ENCODE data around the gene CEP128.

Gene CEP128

DNA sequence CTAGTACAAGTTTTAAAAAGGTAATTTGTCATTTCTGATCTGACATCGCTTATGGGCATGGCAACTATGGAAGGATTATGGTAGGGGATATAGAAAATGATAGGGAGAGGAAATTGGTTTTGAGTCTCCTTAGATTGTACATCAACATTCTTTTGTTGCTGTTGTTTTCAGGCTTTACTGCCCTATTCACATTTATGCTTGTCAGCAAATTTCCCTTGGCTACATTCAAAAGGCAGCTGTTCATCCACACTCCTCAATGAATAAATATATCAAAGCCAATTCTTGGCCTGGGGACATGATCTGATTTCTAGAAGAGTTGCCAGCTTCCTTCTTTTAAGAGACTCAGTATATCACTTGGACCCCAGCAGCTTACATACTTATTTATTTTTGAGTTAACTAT is 283.4 kb downstream of the CEP128 start:
- no peak for DNase-seq

DNA sequence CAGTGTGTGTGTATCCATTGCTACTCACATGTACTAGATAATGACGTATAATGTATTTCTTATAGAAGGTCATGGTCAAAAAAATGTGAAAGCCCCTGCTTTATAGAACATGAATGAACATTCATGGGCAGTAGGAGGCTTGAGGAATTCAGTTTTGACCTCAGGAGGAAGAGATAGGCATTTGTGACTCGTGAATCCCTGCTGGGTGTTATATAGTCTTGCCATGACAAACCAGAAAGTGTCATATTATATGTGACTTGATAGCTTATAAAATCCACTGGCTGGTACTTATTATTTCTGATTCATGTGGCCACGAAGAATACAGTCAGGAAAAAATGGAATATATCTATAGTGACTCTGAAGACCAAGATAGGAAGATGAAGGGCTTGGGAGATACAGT is 287.6 kb downstream of the CEP128 start:
- no peak for DNase-seq

DNA sequence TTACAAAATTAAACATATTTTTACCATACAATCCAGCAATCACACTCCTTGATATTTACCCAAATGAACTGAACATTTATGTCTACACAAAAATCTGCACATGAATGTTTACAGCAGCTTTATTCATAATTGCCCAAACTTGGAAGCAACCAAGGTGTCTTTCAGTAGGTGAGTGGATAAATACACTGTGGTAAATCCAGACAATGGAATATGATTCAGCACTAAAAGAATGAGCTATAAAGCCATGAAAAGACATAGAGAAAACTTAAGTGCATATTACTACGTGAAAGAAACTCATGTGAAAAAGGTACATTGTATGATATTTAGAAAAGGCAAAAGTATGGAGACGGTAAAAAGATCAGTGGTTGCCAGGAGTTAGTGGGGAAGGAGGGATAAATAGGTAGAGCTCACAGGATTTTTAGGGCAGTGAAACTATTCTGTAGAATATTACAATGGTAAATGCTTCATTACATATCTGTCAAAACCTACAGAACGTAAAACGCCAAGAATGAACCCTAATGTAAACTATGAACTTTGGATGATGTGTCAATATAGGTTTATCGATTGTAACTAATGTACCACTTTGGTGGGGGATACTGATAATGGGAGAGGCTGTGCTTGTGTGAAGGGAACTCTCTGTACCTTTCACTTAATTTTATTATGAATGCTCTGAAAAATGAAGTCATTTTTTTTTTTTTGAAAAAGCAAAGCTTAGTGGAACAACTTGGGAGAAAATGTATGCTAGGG is 295.7 kb downstream of the CEP128 start:
- DNase-seq: no peak

DNA sequence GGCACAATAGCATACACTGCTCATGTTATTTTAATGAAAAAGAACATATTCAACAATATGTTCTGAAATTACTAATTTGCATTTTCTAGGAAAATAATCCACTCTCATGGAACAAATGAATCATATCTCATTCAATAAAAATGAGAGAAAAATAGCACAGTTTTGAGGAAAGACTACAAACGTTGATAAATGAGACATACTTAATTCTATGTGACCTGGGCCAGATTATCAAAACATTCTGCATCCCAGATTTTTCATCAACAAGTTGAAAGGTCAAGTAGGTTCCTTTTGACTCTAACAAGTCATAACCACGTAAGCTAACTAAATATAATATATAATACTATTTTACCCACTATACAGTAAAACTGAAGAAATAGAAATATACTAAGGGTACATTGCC is 296.7 kb downstream of the CEP128 start:
- no peak for DNase-seq

DNA sequence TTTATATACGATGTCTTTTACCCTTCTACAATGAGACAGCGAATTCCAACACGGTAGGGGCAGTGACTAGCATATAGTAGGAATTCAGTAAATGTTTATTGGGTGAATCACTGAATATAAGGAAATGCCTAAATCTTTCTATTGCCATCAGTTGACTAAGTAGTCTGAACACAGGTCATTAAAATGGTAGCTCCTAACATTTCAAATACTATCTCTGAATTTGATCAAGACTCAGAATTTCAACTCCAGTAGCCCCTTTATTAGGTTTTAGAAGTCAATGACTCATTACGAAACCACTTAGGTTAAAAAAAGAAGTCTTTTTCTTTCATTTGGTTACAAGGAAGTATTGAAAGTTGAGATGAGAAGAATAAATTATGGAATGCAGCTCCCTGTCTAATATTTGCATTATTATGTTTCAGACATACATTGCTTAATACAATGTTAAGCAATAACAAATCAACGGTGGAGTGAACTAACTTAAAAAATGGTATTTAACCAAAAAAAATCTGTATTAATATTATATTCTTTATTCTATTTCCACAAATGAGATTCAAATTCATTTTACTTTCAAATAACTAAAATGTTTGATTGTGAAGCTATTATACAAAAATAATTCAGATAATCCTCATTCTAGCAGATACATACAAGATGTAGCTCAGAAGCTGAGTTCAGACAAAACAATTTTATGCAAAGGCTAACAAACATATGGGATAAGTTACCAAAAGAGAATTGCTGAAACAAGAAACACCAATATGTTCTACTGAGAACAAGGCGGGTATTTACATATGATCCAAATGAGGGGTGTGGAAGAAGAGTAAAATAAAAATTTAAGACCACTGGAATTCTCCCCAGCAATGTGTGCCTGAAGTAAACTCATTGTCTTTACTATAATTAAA is 302.7 kb downstream of the CEP128 start:
- DNase-seq: no peak

DNA sequence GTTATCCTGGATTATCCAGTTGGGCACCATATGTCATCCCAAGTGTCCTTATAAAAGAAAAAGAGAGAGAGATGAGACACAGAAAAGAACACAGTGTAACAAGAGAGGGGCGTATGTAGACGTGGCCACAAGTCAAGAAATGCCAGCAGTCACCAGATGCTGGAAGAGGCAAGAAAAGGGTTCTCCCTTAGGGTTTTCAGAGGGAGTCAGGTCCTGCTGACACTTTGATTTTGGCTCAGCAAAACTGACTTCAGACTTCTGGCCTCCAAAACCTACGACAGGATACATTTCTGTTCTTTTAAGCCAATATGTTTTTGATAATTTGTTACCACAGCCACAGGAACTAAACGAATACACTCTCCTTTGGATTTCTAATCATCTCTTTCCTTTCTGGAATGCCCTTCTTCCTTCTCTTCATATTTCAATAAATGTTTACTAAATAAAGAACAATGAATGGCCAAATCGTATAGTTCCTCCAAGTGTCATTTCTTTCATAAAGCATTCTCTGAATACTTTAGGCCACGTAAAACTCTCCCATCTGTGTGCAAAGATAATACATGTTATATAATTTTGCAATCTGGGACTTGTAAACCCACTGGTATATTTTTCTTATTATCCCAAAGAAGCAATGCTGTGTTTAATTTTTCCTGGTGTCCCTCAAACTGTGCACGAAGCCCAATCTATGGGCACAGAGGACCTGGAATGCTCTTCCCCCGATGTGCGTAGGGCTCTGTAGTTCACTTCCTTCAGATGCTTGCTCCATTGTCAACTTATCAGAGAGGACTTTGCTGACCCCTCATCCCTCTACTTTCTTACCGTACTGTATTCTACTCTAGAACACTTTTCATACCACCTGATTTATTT is 303.6 kb downstream of the CEP128 start:
- no peak for DNase-seq

DNA sequence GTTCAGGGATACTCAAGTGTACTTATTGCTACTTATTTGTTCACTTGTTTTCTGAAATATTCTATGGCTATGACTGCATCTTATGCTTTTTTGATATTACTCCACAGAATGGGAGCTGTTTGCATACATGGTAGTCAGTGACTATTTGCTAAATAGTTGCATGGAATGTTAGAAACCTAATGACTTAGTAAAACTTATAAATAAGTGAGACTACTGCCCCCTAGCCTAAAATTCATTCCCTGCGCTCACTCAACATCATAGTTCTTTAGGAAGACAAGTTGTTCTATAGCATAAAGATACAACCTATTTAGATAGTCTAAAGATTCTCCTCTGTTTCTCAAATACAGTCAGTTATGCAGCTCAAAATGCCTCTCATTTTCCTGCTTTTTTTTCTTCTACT is 305.5 kb downstream of the CEP128 start:
- DNase-seq: no peak

DNA sequence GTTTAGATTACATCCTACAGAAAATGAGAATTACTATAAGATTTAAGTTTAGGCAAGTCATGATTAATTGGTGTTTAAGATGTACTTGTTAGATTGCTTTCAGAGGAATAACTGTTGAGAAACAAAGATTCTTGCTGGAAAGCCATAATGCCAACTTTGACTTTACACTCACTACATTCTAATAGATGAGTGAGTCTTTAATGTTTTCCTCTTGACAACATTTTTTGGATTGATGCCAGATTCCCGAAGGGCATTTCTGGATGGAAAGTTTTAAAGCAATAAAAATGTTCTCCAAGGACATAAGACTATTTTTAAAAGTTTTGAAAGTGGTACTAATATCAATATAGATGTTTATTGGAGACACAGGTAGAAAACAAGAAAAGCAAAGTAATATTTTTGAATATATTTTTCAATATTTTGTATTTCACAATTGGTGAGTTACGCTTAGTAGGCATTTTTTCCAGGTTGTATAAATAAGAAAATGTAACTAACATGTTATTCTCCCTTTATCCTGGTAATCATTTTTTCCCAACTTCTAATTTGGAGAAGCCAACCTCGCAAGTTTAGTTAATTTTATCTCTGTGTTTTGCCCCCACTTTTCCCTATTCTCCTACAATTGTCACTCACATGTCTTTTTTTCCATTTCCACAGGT is 307.3 kb downstream of the CEP128 start:
- no peak for DNase-seq

DNA sequence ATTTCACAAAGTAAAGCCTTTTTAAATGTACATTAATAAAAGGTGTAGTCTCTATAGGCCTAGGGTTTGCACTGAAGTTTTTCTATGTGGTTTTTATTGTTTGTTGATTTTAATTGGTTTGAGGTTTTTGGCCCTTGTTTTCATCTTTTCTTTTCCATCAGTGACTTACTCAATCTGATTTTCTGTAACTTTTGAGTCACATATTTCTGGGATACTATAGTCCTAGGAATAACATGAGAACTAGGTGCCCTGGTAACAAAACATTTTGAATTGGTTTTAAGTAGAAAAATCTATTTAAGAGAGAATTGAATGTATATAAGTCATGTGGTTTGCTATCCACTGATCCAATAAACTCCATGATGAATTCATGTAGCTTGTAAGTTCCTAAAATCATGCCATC is 311.9 kb downstream of the CEP128 start:
- no peak for DNase-seq

DNA sequence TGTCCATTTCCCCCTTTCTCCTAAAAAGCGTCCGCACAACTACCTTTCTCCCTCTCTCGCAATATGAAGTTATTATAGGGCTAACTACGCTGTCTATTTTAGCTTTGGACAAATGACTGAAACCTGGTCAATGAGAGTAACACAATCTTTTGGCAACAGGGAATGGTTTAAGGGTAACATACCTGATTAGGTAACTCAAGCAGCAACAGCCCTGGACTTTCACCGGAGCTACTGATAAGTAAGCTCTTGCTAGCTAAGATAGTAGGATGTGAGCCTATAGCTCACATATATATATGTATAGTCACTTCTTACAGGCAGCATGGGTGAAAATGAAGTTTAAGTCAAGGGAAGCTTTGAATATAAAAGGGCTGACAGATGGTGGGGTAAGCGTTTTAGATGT is 313.0 kb downstream of the CEP128 start:
- DNase-seq: no peak

DNA sequence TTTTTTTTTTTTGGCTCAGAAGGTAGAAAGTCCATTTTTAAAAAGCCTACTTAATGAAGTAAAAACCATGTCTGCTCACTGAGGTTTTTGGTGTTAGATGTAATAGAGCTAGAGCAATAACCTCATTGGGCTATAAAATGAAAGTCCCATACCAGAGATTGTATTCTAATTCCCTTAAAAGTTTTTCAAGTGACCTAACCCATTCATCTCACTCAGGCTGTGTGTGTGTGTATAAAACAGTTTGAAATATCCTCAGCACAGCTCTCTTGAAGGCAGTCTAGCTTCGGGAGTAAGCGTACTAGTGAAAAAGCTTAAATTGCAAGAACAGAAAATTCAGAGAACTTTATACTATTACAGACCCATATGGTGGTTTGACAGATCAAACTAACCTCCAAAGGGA is 313.8 kb downstream of the CEP128 start:
- no peak for DNase-seq

DNA sequence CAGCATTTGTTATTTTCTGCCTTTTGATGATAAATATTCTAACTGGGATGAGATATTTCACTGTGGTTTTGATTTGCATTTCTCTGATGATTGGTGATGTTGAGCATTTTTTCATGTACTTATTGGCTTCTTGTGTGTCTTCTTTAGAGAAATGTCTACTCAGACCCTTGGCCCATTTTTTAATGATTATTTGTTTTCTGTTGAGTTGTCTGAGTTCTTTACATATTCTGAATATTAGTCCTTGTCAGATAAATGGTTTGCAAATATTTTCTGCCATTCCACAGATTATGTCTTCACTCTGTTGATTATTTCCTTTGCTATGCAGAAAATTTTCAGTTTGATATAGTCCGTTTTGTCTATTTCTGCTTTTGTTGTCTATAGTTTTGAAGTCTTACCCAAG is 317.0 kb downstream of the CEP128 start:
- DNase-seq: no peak

DNA sequence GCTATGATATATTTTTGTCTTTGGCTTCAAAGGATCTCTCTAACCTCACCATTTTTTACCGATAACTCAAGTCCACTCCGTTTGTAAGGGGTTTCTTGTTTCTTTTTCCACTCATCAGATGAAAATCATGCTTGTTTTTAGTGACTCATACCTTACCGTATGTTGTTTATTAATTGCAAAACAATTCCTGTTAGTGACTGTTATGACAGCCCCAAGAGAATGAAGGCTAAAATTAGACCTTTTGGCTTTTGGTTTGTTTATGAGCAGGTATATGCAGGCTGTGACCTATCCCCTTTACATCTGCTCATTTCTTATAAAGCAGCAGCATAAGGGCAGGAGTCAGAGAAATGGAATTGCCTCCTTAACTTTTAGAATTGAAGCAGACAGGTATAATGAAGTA is 319.8 kb downstream of the CEP128 start:
- DNase-seq: no peak

DNA sequence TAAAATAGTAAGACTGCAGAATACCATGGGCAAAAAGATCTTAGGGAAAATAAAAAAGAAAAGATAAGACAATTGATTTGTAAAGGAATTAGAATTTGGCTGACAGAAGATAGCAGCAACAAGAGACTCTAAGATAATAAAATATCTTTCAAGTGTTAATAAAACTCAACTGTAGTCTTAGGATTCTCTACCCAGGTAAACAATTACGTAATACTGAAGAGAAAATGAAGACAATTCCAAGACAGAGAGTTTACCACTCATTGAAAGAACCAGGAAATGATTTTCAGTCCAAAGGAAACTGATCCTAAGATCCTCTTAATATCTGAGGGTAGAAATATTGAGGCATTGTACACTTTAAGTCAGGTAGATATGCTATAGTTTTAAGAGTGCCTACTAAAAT is 321.1 kb downstream of the CEP128 start:
- DNase-seq: no peak

DNA sequence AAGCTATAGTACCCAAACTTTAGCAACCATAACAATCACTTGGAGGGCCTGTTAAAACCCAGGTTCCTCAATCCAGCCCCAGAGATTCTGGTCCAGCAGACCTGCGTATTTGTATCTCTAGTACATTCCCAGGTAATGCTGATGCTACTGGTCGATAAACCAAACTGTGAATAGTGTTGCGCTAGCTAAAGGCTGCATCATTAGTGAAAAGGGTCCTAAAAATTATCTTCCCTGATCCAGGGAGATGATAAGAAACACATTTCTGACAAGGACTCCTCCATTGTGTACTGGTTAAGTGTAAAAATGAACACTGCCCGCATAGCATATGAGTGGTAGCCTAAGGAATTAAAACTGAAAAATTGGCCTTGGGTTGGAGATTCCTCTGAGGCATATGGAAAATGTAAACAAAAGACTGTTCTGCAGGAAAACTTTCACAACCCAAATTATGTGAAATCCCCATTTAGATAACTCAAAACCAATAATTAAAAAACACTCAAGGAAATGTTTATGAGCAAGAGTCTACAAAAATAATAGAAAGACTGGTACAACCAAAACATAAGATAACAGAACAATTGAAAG is 322.7 kb downstream of the CEP128 start:
- no peak for DNase-seq

DNA sequence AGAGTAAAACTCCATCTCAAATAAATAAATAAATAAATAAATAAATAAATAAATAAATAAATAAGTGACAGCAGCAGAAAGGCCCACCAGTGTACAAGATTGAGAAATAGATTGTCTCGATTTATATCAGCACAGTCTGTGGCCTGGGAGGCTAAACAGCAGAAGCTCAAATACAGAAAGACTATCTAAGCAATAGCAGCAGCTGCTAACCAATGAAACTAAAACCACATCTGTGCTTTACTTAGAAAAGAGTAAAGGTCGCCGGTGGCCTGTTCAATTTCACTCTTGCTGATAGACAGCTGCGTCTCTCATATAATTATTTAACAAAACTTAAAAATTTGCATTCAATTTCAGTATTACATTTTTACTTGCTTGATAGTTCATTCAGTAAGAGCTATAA is 325.7 kb downstream of the CEP128 start:
- DNase-seq: no peak

DNA sequence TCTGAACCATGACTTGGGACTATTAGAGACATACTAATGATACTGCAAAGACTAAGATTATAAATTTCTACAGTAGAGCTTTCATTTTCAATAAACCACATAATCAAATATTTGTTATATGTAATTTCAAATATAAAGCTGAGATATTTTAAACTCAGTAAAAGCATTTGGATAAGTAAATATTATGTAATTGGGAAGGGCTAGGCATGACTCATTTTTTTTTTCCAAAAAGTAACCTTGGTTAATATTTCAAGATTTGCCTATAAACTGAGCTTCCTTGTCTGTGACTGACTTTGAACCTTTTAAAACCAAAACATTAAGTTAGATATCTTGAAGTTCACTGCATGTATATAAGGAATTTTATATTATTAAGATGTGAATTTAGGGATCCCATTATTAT is 332.5 kb downstream of the CEP128 start:
- no peak for DNase-seq

DNA sequence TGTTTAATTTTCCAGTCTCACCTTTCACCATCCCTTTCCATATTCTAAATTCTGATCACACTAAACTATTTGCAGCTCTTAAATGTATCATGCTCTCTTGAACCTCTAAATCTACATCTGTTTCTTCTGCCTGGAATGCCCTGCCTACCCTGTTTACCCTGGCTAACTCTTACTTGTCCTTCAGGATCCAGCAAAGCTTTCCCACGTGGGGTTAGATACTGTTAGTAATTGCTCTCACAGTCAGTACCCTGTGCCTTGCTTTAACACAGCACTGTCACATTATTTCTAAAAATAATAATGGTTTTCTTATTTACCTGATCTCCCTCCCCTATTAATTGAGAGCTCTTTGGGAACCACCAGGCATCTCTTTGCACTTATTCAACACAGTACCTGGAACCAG is 333.0 kb downstream of the CEP128 start:
- no peak for DNase-seq

DNA sequence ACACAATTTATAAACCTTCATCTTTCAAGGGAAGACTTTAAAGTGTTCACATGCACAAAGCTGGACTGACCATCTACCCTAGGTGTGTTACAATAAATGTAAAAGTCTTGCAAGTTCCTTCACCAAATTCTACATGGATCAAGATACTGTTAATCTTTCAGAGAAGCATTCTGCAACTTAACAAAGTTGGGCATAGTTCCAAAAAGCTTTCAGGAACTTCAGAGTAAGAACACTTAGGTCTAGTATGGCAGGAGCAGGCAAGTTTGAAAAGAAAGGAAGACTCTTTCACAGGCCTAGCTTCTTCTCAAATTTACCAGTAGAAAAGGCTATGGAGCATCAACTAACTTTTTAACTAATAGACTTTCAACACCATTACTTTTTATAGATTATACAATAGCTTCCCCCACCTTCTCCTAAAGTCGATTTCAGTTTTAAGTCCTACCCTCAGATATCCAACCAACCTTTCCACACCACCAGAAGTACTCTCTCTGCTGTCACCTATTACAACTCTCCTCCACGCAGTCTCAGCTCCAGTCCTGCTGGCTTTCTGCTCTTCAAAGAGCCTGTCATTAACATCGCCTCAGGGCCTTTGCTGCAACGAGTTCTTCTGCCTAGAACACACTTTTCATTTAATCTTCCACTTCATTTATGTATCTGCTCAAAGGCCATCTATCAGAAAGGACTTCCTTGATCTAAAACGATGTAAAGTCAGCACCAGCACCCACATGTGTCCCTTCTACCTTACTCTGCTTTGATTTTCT is 333.9 kb downstream of the CEP128 start:
- no peak for DNase-seq

DNA sequence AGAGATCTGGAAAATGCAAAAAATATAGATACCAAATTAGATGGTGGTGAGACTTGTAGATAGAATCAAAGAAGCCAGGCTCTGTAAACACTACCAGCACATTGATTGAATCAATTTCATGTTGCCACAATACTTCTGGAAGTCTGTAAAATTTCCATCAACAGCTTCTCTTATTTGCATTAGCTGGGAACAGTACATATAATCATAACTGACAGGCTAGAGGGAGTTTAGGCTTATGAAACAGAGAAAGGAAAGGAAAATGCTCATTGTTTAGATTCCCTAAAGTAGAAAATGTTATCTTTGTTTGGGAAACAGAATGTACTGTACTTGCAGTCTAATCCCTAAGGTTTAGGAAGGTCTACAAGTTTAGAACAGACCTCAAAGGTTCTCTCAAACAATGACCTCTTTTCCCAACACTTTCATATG is 335.2 kb downstream of the CEP128 start:
- no peak for DNase-seq

DNA sequence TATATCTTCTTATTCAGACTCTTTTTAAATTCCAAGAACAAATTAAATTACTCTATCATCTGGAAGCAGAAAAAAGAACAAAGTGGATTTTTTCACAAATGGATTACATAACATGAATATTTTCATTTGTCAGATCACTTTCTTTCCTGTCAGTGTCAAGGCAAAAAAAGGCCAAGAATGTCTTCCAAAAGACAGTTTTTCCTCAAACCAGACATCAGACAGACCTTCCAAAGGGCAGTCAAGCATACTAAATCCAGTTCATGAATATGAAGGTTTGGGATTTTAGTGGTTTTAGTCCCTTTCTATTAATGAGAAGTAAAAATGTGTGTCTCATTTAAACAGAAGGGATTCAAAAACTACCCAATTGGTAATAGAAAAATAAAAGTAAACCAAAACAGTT is 336.0 kb downstream of the CEP128 start:
- no peak for DNase-seq

DNA sequence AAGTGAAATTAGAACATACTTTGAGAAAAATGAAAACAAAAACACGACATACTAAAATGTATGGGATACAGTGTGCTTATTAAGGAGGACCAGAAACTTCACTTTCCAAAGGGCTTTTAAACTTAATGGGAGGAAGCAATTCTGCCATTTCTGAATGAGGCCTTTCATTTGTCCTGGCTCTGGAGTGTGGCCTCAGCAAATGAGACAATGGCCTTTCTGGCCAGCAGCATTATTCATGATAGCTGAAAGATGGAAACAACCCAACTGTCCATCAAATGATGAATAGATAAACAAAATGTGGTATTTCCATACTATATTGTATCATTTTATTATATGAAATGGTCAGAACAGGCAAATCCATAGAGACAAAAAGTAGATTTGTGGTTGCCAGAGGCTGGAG is 338.6 kb downstream of the CEP128 start:
- DNase-seq: no peak

Data from NCI-H2081 treated with DMSO at 0.1 percent for 48 hours (cell line).